HFF-Myc (cell line): ENCODE results near the gene HYAL4.

Experiments
- DNase-seq: peaks from one replicate; pipeline ENCODE4 v3.0.0-alpha.2; 2011; ENCODE audit warnings: low read depth; ENCODE audit errors: extremely low read depth
- H3K4me3 ChIP-seq: replicated peaks from 2 replicates; pipeline ENCODE4 v1.5.1; 2011; ENCODE audit warnings: low read depth, mild to moderate bottlenecking, control low read depth, low read length
- CTCF ChIP-seq: IDR thresholded peaks from 2 replicates; pipeline ENCODE4 v1.5.1; 2012; ENCODE audit warnings: mild to moderate bottlenecking, low read depth, low read length, control low read depth; ENCODE audit errors: missing control alignments

Gene HYAL4

GRCh38 chr7:123863461-123863860 is 18.5 kb downstream of the HYAL4 start:
- DNase-seq: no peak
- no peak for TF ChIP-seq CTCF
- no peak overlapping the region for H3K4me3 ChIP-seq

- H3K4me3 ChIP-seq: no peak overlapping the region
- no peak for DNase-seq
- TF ChIP-seq CTCF: no peak
Measured at GRCh38 chr7:123864012-123864411, 19.0 kb downstream of the HYAL4 start.

- H3K4me3 ChIP-seq: no peak overlapping the region
- DNase-seq: no peak
- TF ChIP-seq CTCF: no peak
Measured at GRCh38 chr7:123864436-123864835, 19.5 kb downstream of the HYAL4 start.

- H3K4me3 ChIP-seq: no peak overlapping the region
- TF ChIP-seq CTCF: no peak
Measured at GRCh38 chr7:123864966-123865365, 20.0 kb downstream of the HYAL4 start.

GRCh38 chr7:123865517-123866117 is 20.6 kb downstream of the HYAL4 start:
- TF ChIP-seq CTCF: peak; percentile 46
- H3K4me3 ChIP-seq: no peak overlapping the region
- DNase-seq: peak; percentile 35

More at GRCh38 chr7:123864966-123865365, 20.0 kb downstream of the HYAL4 start:
- DNase-seq: no peak

GRCh38 chr7:123867225-123867624 is 22.3 kb downstream of the HYAL4 start:
- H3K4me3 ChIP-seq: no peak overlapping the region
- no peak for TF ChIP-seq CTCF
- DNase-seq: no peak
